GM20431 (cell line): ENCODE measurements around the gene NIPA2.
"Not testable (repeated sequence)": the region's sequence is repeated elsewhere in the genome, so short reads cannot be mapped to it uniquely, and the experiment has no call there.

Experiments
- in situ Hi-C: fragments of 300-500 bp; cut with MseI, MboI; formaldehyde crosslinking; loops from one replicate; pipeline ENCODE4 v1.15.0; 2020; ENCODE audit warnings: low sequenced_read_pairs; ENCODE audit not compliant: unreplicated experiment

The NIPA2 gene

GRCh38 chr15:22838292-22839042 is at the start of gene NIPA2:
NIPA2 (plus strand) TSS chr15:22838666; CDS start chr15:22851732, 13,066 bp downstream.
- in situ Hi-C loops, result no loop called here

- in situ Hi-C loops, result no loop called here
Observed at GRCh38 chr15:22794063-22794462, 44.4 kb upstream of the NIPA2 start.

GRCh38 chr15:22794621-22795167 is 43.8 kb upstream of the NIPA2 start:
- in situ Hi-C loops, result no loop called here

GRCh38 chr15:22795206-22796063 is 43.0 kb upstream of the NIPA2 start:
- in situ Hi-C loops, result no loop called here

DNA sequence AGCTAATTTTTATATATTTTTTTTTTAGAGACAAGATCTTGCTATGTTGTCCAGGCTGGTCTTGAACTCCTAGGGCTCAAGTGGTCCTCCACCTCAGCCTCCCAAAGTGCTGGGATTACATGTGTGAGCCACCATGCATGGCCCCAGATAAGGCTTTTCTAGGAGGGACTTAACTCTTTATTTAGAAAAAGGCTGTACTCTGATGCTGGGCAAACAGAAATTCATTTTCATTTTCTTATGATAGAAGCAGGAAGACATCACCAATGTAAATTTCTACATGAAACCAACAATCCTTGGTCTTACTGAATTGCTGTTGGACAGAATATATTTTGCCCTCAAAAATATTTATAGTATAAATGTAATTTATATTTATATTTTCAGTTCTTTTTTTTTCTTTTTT is 42.4 kb upstream of the NIPA2 start:
- in situ Hi-C loops, result no loop called here

DNA sequence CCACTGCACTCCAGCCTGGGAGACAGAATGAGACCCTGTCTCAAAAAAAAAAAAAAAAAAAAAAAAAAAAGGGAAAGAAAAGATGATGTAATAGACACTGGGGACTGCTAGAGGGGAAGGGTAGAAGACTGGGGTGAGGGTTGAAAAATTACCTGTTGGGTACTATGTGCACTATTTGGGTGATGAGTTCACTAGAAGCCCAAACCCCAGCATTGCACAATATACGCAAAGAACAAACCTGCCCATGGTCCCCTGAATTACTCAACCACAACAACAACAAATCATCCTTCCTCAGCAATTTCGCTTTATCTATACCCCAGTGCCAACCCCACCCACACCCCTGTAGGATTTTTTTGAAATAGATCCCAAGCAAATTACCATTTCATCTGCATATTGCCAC is 38.6 kb upstream of the NIPA2 start:
- in situ Hi-C loops, result no loop called here

- in situ Hi-C loops, result not testable (repeated sequence)
Observed at GRCh38 chr15:22803006-22803405, 35.5 kb upstream of the NIPA2 start.

- in situ Hi-C loops, result no loop called here
Observed at GRCh38 chr15:22806156-22806555, 32.3 kb upstream of the NIPA2 start.

- in situ Hi-C loops, result no loop called here
Observed at GRCh38 chr15:22806664-22807063, 31.8 kb upstream of the NIPA2 start.

DNA sequence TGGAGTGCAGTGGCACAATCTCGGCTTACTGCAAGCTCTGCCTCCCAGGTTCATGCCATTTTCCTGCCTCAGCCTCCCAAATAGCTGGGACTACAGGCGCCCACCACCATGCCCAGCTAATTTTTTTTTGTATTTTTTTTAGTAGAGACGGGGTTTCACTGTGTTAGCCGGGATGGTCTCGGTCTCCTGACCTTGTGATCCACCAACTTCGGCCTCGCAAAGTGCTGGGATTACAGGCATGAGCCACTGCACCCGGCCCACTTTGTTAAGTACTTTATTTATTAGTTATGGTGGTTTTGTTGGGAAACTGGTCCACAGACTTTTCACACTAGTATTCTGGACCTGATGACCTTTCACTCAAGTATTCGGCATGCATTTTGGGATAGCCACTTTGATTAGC is 30.6 kb upstream of the NIPA2 start:
- in situ Hi-C loops, result not testable (repeated sequence)

DNA sequence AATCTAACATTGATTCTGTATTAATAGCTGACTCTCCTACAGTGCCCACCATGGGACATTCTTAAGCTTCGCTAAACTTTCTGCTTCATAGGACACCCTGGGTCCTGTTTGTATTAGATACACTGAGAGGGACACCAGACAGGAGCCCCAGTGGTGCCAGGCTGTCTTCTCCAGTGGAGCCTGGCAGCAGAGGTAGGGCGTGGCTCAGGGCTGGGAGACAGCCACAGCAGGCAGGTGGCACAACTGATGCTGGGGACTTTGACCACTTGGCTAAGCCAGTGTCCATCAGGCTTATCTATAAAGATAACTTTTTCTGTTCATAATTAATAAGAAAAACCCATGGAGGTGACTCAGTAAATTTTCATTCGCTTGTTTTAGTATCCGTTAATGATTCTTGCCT is 30.2 kb upstream of the NIPA2 start:
- in situ Hi-C loops, result no loop called here

DNA sequence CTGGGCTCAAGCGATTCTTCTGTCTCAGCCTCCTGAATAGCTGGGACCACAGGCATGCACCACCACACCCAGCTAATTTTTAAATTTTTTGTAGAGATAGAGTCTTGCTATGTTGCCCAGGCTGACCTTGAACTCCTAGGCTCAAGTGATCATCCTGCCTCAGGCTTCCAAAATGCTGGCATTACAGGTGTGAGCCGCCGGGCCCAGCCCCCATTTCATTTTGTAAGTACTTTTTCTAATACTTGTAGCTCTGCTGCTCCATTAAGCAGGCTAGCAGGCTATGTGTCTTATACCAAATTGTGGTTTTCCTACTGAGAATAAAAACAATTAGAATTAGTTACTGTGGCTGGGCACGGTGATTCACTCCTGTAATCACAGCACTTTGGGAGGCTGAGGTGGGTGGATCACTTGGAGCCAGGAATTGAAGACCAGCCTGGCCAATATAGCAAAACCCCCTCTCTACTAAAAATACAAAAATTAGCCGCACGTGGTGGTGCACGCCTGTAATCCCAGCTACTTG is 29.6 kb upstream of the NIPA2 start:
- in situ Hi-C loops, result no loop called here

GRCh38 chr15:22810033-22810852 is 28.2 kb upstream of the NIPA2 start:
- in situ Hi-C loops, result no loop called here

GRCh38 chr15:22810853-22811338 is 27.6 kb upstream of the NIPA2 start:
- in situ Hi-C loops, result no loop called here

GRCh38 chr15:22811640-22812039 is 26.8 kb upstream of the NIPA2 start:
- in situ Hi-C loops, result no loop called here

- in situ Hi-C loops, result no loop called here
Observed at GRCh38 chr15:22813844-22814243, 24.6 kb upstream of the NIPA2 start.

DNA sequence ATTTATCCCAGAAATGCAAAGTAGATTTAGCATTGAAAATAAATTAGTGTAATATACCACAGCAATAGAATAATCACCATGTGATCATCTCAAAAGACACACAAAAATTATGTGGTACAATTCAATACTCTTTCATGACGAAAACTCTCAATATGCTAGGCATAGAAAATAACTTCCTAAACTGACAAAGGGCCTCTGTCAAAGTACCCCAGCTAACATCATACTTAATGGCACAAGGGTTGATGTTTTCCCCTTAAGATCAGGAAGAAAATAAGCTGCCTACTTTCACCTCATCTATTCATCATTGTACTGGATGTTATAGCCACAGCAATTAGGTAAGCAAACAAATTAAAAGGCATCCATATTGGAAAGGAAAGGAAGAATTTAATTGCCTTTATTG is 22.7 kb upstream of the NIPA2 start:
- in situ Hi-C loops, result no loop called here

DNA sequence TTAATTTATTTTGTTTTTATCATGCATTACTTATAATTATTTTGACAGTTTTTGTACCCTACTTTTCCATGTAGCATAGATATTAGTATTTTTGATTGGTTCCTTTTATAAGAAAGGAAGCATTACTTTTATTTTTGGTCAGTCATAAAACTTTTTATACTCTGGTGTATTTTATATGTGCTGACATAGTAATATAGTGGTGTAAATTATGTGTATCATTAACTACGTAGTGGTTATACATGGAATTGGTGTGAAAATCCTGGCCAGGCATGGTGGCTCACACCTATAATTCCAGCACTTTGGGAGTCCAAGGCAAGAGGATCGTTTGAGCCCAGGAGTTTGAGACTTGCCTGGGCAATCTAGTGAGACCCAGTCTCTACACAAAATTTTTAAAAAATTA is 18.8 kb upstream of the NIPA2 start:
- in situ Hi-C loops, result no loop called here

DNA sequence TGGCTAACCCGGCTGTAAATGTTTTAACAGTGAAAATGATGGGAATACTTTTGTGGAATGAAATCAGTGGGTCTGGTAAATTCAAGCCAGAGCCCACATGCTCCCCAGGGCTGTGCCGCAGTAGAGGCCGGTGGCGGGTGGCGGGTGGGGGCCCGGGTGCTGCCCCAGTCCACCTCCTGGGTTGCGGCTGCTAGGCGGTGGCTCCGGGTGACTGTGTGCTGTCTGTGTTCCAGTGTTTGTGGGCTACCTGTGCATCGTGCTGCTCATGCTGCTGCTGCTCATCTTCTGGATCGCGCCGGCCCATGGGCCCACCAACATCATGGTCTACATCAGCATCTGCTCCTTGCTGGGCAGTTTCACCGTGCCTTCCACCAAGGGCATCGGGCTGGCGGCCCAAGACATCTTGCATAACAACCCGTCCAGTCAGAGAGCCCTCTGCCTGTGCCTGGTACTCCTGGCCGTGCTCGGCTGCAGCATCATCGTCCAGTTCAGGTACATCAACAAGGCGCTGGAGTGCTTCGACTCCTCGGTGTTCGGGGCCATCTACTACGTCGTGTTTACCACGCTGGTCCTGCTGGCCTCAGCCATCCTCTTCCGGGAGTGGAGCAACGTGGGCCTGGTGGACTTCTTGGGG is 14.9 kb upstream of the NIPA2 start:
- in situ Hi-C loops, result no loop called here
